Thoracic aorta (tissue), 2 donors: ENCODE results near the gene LAG3. TPM values are rescaled to one million over a fixed set of nuclear protein-coding genes. Genes with fewer than 3 reads are reported as not detected.

Source experiments
- ATAC-seq: fragments of 150-250 bp; one replicate; pipeline ENCODE4 v1.8.0; 2017; ENCODE audit warnings: low read depth; ENCODE audit not compliant: insufficient number of reproducible peaks, low FRiP score
- DNase-seq: peaks from one replicate; pipeline ENCODE4 v3.0.0-alpha.2; 2020; ENCODE audit warnings: low spot score
- H3K27ac ChIP-seq, 2 donors: fragments of 200-600 bp; sonication (generic); 1 replicate in 1 of 2; 2 replicates in 1 of 2; pipeline ENCODE4 v1.5.1; 2016; ENCODE audit warnings: mild to moderate bottlenecking in 2 of 2, moderate library complexity in 2 of 2
- H3K27me3 ChIP-seq: fragments of 200-600 bp; sonication (generic); replicated peaks from 2 replicates; pipeline ENCODE4 v1.6.0; 2016; ENCODE audit warnings: mild to moderate bottlenecking; ENCODE audit not compliant: insufficient read depth
- H3K36me3 ChIP-seq: fragments of 200-600 bp; sonication (generic); one replicate; pipeline ENCODE4 v1.5.1; 2016
- H3K4me1 ChIP-seq, 2 donors: fragments of 200-600 bp; sonication (generic); 1 replicate in 1 of 2; 2 replicates in 1 of 2; pipeline versions ENCODE4 v1.5.1 to v1.6.0; 2016; ENCODE audit warnings: low read depth in 2 of 2, mild to moderate bottlenecking in 1 of 2; ENCODE audit not compliant: control insufficient read depth in 1 of 2
- H3K4me3 ChIP-seq: fragments of 200-600 bp; sonication (generic); 2 replicates; pipeline ENCODE4 v1.5.1; 2016; ENCODE audit warnings: mild to moderate bottlenecking
- H3K9me3 ChIP-seq: fragments of 200-600 bp; sonication (generic); 2 replicates; pipeline ENCODE4 v1.5.1; 2016
- total RNA-seq, 2 donors: library from RNA; depleted of rRNA; stranded (reverse); fragments of >200 nt; gene quantifications; one replicate each; pipeline versions ENCODE4 v1.1.0 to v1.2.3, GENCODE V29; 2016
- TF ChIP-seq, protein P1 (sequence below): fragments of 200-600 bp; sonication (generic); IDR thresholded peaks from one replicate; pipeline ENCODE4 v1.5.1; 2019; ENCODE audit warnings: antibody characterized with exemption

The LAG3 gene
- total RNA-seq, 2 donors from 2014 or later = 0.95 to 1.5 TPM

DNA sequence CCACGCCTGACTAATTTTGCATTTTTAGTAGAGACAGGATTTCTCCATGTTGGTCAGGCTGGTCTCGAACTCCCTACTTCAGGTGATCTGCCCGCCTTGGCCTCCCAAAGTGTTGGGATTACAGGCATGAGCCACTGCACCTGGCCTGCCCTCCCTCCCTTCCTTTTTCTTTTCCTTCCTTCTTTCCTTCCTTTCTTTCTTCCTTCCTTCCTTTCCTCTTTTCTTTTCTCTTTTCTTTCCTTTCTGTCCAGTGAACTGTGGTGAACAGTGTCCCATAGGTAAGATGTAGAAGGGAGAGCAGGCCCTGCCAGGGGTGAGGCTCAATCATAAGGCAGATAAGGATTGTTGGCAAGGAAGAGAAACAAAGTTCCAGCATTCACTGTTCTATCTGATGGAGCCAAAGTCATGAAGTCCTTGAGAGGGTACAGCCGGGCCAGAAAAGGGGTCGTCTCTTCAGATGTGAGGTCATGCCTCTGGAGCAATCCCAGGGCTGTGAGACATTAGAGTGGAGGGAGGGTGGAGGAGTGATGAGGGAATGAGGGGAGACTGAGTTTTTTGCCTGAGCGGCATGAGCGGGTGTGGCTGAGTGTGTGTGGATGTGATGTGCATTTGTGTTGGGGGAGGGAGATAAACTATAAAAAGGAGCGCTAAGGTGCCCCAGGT lies 15.2 kb upstream of the LAG3 start:
- ATAC-seq = no peak
- TF ChIP-seq, protein P1, sequence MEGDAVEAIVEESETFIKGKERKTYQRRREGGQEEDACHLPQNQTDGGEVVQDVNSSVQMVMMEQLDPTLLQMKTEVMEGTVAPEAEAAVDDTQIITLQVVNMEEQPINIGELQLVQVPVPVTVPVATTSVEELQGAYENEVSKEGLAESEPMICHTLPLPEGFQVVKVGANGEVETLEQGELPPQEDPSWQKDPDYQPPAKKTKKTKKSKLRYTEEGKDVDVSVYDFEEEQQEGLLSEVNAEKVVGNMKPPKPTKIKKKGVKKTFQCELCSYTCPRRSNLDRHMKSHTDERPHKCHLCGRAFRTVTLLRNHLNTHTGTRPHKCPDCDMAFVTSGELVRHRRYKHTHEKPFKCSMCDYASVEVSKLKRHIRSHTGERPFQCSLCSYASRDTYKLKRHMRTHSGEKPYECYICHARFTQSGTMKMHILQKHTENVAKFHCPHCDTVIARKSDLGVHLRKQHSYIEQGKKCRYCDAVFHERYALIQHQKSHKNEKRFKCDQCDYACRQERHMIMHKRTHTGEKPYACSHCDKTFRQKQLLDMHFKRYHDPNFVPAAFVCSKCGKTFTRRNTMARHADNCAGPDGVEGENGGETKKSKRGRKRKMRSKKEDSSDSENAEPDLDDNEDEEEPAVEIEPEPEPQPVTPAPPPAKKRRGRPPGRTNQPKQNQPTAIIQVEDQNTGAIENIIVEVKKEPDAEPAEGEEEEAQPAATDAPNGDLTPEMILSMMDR = no peak
- H3K4me3 ChIP-seq = no peak overlapping the region

GRCh38 chr12:6758506-6759095 lies 13.7 kb upstream of the LAG3 start:
- no peak for DNase-seq
- Histone ChIP-seq H3K36me3 (no peaks in the 10 kb centered on the region), H3K4me3 (no peak overlapping the region), H3K9me3 (no peaks in the 10 kb centered on the region), H3K27ac (no peak overlapping the region), H3K4me1 (peaks cover 5 to 17% of the 10 kb centered on the region in 2 donors), H3K27me3 (no peaks in the 10 kb centered on the region)
- TF ChIP-seq, protein P1 = no peak
- no peak for ATAC-seq

More for the DNA sequence above, 15.2 kb upstream of the LAG3 start:
- H3K9me3 ChIP-seq = no peaks in the 10 kb centered on the region
- no peak for DNase-seq
- no peaks in the 10 kb centered on the region for H3K27me3 ChIP-seq
- no peaks in the 10 kb centered on the region for H3K36me3 ChIP-seq
- peaks cover 2 to 8% of the 10 kb centered on the region in 2 donors for H3K4me1 ChIP-seq
- H3K27ac ChIP-seq = no peak overlapping the region

DNA sequence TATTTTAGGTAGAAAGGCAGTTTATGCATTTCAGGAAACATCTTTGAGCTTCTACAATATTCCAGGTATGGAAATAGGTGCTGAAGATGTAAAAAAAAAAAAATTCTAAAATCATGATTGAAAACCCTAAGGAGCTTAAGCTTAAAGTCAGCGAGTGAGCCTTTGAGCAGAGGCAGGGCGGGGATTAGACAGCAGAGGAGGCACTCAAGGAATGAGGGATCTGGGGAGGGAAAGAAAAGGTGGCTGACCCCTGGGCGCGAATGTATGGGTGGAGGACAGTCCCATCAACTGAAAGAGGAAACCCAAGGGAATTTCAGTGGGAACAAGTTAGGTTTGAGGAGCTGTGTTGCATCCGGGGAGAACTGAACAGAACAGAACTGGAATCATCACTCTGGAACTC lies 12.6 kb upstream of the LAG3 start:
- ATAC-seq = no peak
- Histone ChIP-seq H3K27me3 (no peaks in the 10 kb centered on the region), H3K4me3 (no peak overlapping the region), H3K27ac (no peak overlapping the region), H3K36me3 (no peaks in the 10 kb centered on the region), H3K9me3 (no peaks in the 10 kb centered on the region), H3K4me1 (peaks cover 5 to 17% of the 10 kb centered on the region in 2 donors)
- TF ChIP-seq, protein P1 = no peak
- DNase-seq = no peak

DNA sequence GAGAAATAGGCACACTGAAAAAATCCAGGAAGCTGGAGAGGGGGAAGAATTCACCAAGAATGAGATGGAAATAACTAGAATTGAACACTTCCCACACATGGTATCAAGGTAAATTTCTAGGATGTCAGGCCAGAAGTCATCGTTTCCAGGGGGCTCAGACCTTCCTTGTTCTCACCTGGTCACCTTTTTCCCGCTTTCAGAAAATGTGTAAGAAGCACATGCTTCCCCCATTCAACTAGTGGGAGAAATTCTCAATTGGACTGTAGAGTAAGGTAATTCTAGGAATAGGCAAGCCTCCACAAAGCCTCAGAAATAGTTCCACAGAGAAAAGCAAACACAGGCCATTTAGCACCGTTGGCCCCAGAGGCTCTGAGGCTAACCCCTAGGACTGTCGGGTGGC lies 8.9 kb upstream of the LAG3 start:
- peak overlapping the region; percentile 60 for H3K4me3 ChIP-seq

More for the DNA sequence above, 8.9 kb upstream of the LAG3 start:
- H3K27ac ChIP-seq = peak overlapping the region; percentile 86 to 95
- H3K9me3 ChIP-seq = no peaks in the 10 kb centered on the region
- TF ChIP-seq, protein P1 = no peak
- DNase-seq (no peak), ATAC-seq (no peak)
- H3K36me3 ChIP-seq = no peaks in the 10 kb centered on the region
- H3K4me1 ChIP-seq = peaks cover 13 to 36% of the 10 kb centered on the region in 2 donors
- H3K27me3 ChIP-seq = no peaks in the 10 kb centered on the region
